Hepatocyte (in vitro differentiated cells): ENCODE data around the gene BAHCC1. TPM values are rescaled to one million over a fixed set of nuclear protein-coding genes. Genes with fewer than 3 reads are reported as not detected.

Experiments
- DNase-seq: peaks from one replicate; pipeline ENCODE4 v3.0.0-alpha.2; 2016; ENCODE audit warnings: low spot score
- H2AFZ ChIP-seq: fragments of 200-600 bp; sonication (generic); 2 replicates; pipeline ENCODE4 v1.6.0; 2016; ENCODE audit warnings: antibody characterized with exemption, mild to moderate bottlenecking
- H3K27ac ChIP-seq: fragments of 200-600 bp; sonication (generic); 2 replicates; pipeline ENCODE4 v1.5.1; 2016; ENCODE audit warnings: mild to moderate bottlenecking
- H3K27me3 ChIP-seq: fragments of 200-600 bp; sonication (generic); 2 replicates; pipeline ENCODE4 v1.6.1; 2016
- H3K36me3 ChIP-seq: fragments of 200-600 bp; sonication (generic); replicated peaks from 2 replicates; pipeline ENCODE4 v1.5.1; 2016; ENCODE audit warnings: low read depth; ENCODE audit not compliant: insufficient read depth
- H3K4me1 ChIP-seq: fragments of 200-600 bp; sonication (generic); 2 replicates; pipeline ENCODE4 v1.5.1; 2016; ENCODE audit warnings: mild to moderate bottlenecking, moderate library complexity; ENCODE audit not compliant: insufficient read depth
- H3K4me2 ChIP-seq: fragments of 200-600 bp; sonication (generic); 2 replicates; pipeline ENCODE4 v1.6.0; 2016
- H3K4me3 ChIP-seq: fragments of 200-600 bp; sonication (generic); 2 replicates; pipeline ENCODE4 v1.5.1; 2016; ENCODE audit warnings: mild to moderate bottlenecking
- H3K79me2 ChIP-seq: fragments of 200-600 bp; sonication (generic); 2 replicates; pipeline ENCODE4 v1.6.0; 2017; ENCODE audit warnings: mild to moderate bottlenecking
- H3K9me2 ChIP-seq: fragments of 200-600 bp; sonication (generic); replicated peaks from 2 replicates; pipeline ENCODE4 v1.6.0; 2017; ENCODE audit warnings: mild to moderate bottlenecking; ENCODE audit not compliant: insufficient read depth
- H3K9me3 ChIP-seq: fragments of 200-600 bp; sonication (generic); 2 replicates; pipeline ENCODE4 v1.5.1; 2016; ENCODE audit warnings: low read depth, mild to moderate bottlenecking
- H4K20me1 ChIP-seq: fragments of 200-600 bp; sonication (generic); 2 replicates; pipeline ENCODE4 v1.6.0; 2016; ENCODE audit warnings: mild to moderate bottlenecking; ENCODE audit not compliant: insufficient read depth, poor library complexity, severe bottlenecking
- CTCF ChIP-seq: fragments of 200-600 bp; sonication (generic); IDR thresholded peaks from 2 replicates; pipeline ENCODE4 v1.5.1; 2016; ENCODE audit warnings: antibody characterized with exemption, mild to moderate bottlenecking; ENCODE audit not compliant: poor library complexity
- EZH2 ChIP-seq: fragments of 200-600 bp; sonication (generic); IDR thresholded peaks from 2 replicates; pipeline ENCODE4 v1.6.1; 2016; ENCODE audit warnings: antibody characterized with exemption, mild to moderate bottlenecking, borderline replicate concordance
- EZH2phosphoT487 ChIP-seq: fragments of 200-600 bp; sonication (generic); IDR thresholded peaks from one replicate; pipeline ENCODE4 v1.6.1; 2018; ENCODE audit warnings: antibody characterized with exemption, mild to moderate bottlenecking, low read depth, moderate library complexity; ENCODE audit not compliant: unreplicated experiment, severe bottlenecking
- WGBS: methylation state at CpG from one replicate; pipeline ENCODE4 v1.1.6; 2016; ENCODE audit warnings: low lambda C conversion rate; ENCODE audit errors: missing lambda C conversion rate; 5-methylcytosine and 5-hydroxymethylcytosine counted together
- polyA plus RNA-seq: library from polyadenylated mRNA; unstranded; fragments of >200 nt; fragmentation: Nextera tagmentation; extraction: Ambion mirVana; gene quantifications from 2 replicates; pipeline ENCODE4 v1.2.1, GENCODE V29; 2016
- total RNA-seq: library from RNA; depleted of rRNA; stranded (reverse); fragments of >200 nt; gene quantifications from 2 replicates; pipeline ENCODE4 v1.2.3, GENCODE V29; 2014

Gene BAHCC1
- total and polyA plus RNA-seq, 2 experiments from 2014 or later = 6.4 to 6.6 TPM

- H3K9me3 ChIP-seq = no peaks in the 10 kb centered on the region
- no peaks in the 10 kb centered on the region for H3K36me3 ChIP-seq
- DNase-seq = no peak
- H3K4me3 ChIP-seq = no peak overlapping the region
- no peaks in the 10 kb centered on the region for H3K9me2 ChIP-seq
- no peak overlapping the region for H3K4me2 ChIP-seq
- no peaks in the 10 kb centered on the region for H3K27me3 ChIP-seq
- H3K79me2 ChIP-seq = peaks cover 64% of the 10 kb centered on the region
- peaks cover 15% of the 10 kb centered on the region for H4K20me1 ChIP-seq
- WGBS = 95% methylated on average over 30 of the region's 30 CpGs
- TF ChIP-seq EZH2phosphoT487 (no peak), EZH2 (no peak), CTCF (no peak)
- H2AFZ ChIP-seq = no peak overlapping the region
- H3K27ac ChIP-seq = no peak overlapping the region
- peaks cover 14% of the 10 kb centered on the region for H3K4me1 ChIP-seq
Observed at GRCh38 chr17:81413497-81414135, 18.4 kb downstream of the BAHCC1 start.

- H3K36me3 ChIP-seq = no peaks in the 10 kb centered on the region
- H3K4me3 ChIP-seq = no peak overlapping the region
- H3K79me2 ChIP-seq = peaks cover 53% of the 10 kb centered on the region
- no peak overlapping the region for H2AFZ ChIP-seq
- H3K9me2 ChIP-seq = no peaks in the 10 kb centered on the region
- H3K4me1 ChIP-seq = peaks cover 18% of the 10 kb centered on the region
- no peaks in the 10 kb centered on the region for H3K27me3 ChIP-seq
- WGBS = 91% methylated on average over 23 of the region's 41 CpGs
- TF ChIP-seq CTCF (no peak), EZH2phosphoT487 (no peak), EZH2 (no peak)
- peaks cover 11% of the 10 kb centered on the region for H4K20me1 ChIP-seq
- H3K27ac ChIP-seq = no peak overlapping the region
- DNase-seq = no peak
- no peaks in the 10 kb centered on the region for H3K9me3 ChIP-seq
- no peak overlapping the region for H3K4me2 ChIP-seq
Observed at GRCh38 chr17:81414756-81415516, 19.7 kb downstream of the BAHCC1 start.

- no peaks in the 10 kb centered on the region for H3K9me3 ChIP-seq
- no peaks in the 10 kb centered on the region for H3K9me2 ChIP-seq
- DNase-seq = no peak
- H3K27me3 ChIP-seq = no peaks in the 10 kb centered on the region
- no peak overlapping the region for H3K27ac ChIP-seq
- H2AFZ ChIP-seq = no peak overlapping the region
- no peak for TF ChIP-seq CTCF
- TF ChIP-seq EZH2phosphoT487 = no peak
- TF ChIP-seq EZH2 = no peak
- no peak overlapping the region for H3K4me2 ChIP-seq
- H3K36me3 ChIP-seq = no peaks in the 10 kb centered on the region
- 97% methylated on average over 14 of the region's 15 CpGs for WGBS
- peaks cover 25% of the 10 kb centered on the region for H3K4me1 ChIP-seq
- H4K20me1 ChIP-seq = peaks cover 11% of the 10 kb centered on the region
- no peak overlapping the region for H3K4me3 ChIP-seq
- H3K79me2 ChIP-seq = peaks cover 53% of the 10 kb centered on the region
Observed at GRCh38 chr17:81415681-81416080, 20.4 kb downstream of the BAHCC1 start.
